HT-29 (cell line): ENCODE results near the gene DCAF4. TPM values are rescaled to one million over a fixed set of nuclear protein-coding genes. Genes with fewer than 3 reads are reported as not detected.
"Not testable (repeated sequence)": the region's sequence is repeated elsewhere in the genome, so short reads cannot be mapped to it uniquely, and the experiment has no call there.

Source experiments
- DNase-seq: peaks from one replicate; pipeline ENCODE4 v3.0.0-alpha.2; 2015; ENCODE audit warnings: low spot score
- total RNA-seq: library from RNA; depleted of rRNA; stranded (reverse); fragments of >200 nt; shearing (Covaris generic); gene quantifications from 2 replicates; pipeline ENCODE4 v1.2.3, GENCODE V29; 2014

DCAF4 gene
- total RNA-seq, 1 experiment from 2014 or later = 18.0 TPM

- no peak for DNase-seq
These were observed 3.2 kb downstream of the DCAF4 start for GRCh38 chr14:72929316-72930080.

GRCh38 chr14:72932893-72933292, 6.6 kb downstream of the DCAF4 start:
- no peak for DNase-seq

- no peak for DNase-seq
These were observed 13.4 kb downstream of the DCAF4 start for GRCh38 chr14:72939630-72940029.

- DNase-seq = no peak
These were observed 15.2 kb downstream of the DCAF4 start for GRCh38 chr14:72941286-72941985.

GRCh38 chr14:72942934-72943333, 16.7 kb downstream of the DCAF4 start:
- DNase-seq = no peak

GRCh38 chr14:72943876-72944430, 17.7 kb downstream of the DCAF4 start:
- DNase-seq = no peak

GRCh38 chr14:72945356-72946027, 19.2 kb downstream of the DCAF4 start:
- DNase-seq = no peak

- DNase-seq = no peak
These were observed 20.2 kb downstream of the DCAF4 start for GRCh38 chr14:72946491-72946890.

GRCh38 chr14:72947366-72948160, 21.3 kb downstream of the DCAF4 start:
- no peak for DNase-seq

GRCh38 chr14:72948481-72949138, 22.3 kb downstream of the DCAF4 start:
- DNase-seq = peak; percentile 62

- DNase-seq = no peak
These were observed 25.9 kb downstream of the DCAF4 start for GRCh38 chr14:72952171-72952570.

GRCh38 chr14:72956741-72957140, 30.5 kb downstream of the DCAF4 start:
- not testable (repeated sequence) for DNase-seq

GRCh38 chr14:72957213-72957612, 30.9 kb downstream of the DCAF4 start:
- no peak for DNase-seq

GRCh38 chr14:72958548-72958947, 32.3 kb downstream of the DCAF4 start:
- DNase-seq = no peak

- not testable (repeated sequence) for DNase-seq
These were observed 34.8 kb downstream of the DCAF4 start for GRCh38 chr14:72961016-72961415.

GRCh38 chr14:72961579-72962335, 35.5 kb downstream of the DCAF4 start:
- no peak for DNase-seq

- peak; percentile 6 for DNase-seq
These were observed 36.1 kb downstream of the DCAF4 start for GRCh38 chr14:72962336-72962754.

- peak; percentile 43 for DNase-seq
These were observed 36.6 kb downstream of the DCAF4 start for GRCh38 chr14:72962829-72963312.

GRCh38 chr14:72965249-72965648, 39.0 kb downstream of the DCAF4 start:
- no peak for DNase-seq

GRCh38 chr14:72966038-72966437, 39.8 kb downstream of the DCAF4 start:
- no peak for DNase-seq
